SK-N-SH treated with all-trans-retinoic acid at 6 μM for 48 hours (cell line): Measurements from ENCODE around the gene POLDIP3.

ENCODE experiments used
- ATAC-seq: fragments of 200-7000 bp; cut with Tn5 transposase; 3 replicates; pipeline ENCODE4 v1.9.1; 2020; ENCODE audit warnings: mild to moderate bottlenecking, moderate library complexity
- ARNTL ChIP-seq: fragments of 450-650 bp; formaldehyde crosslinking; IDR thresholded peaks from 2 replicates; pipeline ENCODE4 v1.5.0; 2020; ENCODE audit warnings: low read depth, mild to moderate bottlenecking, moderate library complexity, borderline replicate concordance
- CREB5 ChIP-seq: fragments of 250-450 bp; sonication (Bioruptor Pico); IDR thresholded peaks from 2 replicates; pipeline ENCODE4 v1.5.1; 2020; ENCODE audit warnings: low read depth, mild to moderate bottlenecking, moderate library complexity
- CSDC2 ChIP-seq: fragments of 250-450 bp; sonication (Bioruptor Pico); IDR thresholded peaks from 2 replicates; pipeline ENCODE4 v1.5.0; 2020; ENCODE audit warnings: mild to moderate bottlenecking, moderate library complexity
- ESRRG ChIP-seq: fragments of 250-450 bp; sonication (Bioruptor Pico); IDR thresholded peaks from 2 replicates; pipeline ENCODE4 v1.6.1; 2021; ENCODE audit warnings: mild to moderate bottlenecking
- ISL1 ChIP-seq: fragments of 250-450 bp; sonication (Bioruptor Pico); IDR thresholded peaks from 2 replicates; pipeline ENCODE4 v2.1.2; 2022; ENCODE audit warnings: mild to moderate bottlenecking, moderate library complexity
- PATZ1 ChIP-seq: fragments of 250-450 bp; sonication (Bioruptor Pico); IDR thresholded peaks from 2 replicates; pipeline ENCODE4 v1.8.0; 2020; ENCODE audit warnings: mild to moderate bottlenecking, moderate library complexity, borderline replicate concordance
- POU6F1 ChIP-seq: fragments of 250-450 bp; sonication (Bioruptor Pico); IDR thresholded peaks from 2 replicates; pipeline ENCODE4 v1.8.0; 2021; ENCODE audit warnings: low read depth, mild to moderate bottlenecking, moderate library complexity, borderline replicate concordance
- PPARA ChIP-seq: fragments of 250-450 bp; sonication (Bioruptor Pico); IDR thresholded peaks from 2 replicates; pipeline ENCODE4 v1.5.0; 2020; ENCODE audit warnings: mild to moderate bottlenecking, borderline replicate concordance
- SNAI2 ChIP-seq: fragments of 250-450 bp; sonication (Bioruptor Pico); IDR thresholded peaks from 2 replicates; pipeline ENCODE4 v1.5.0; 2020; ENCODE audit warnings: mild to moderate bottlenecking, moderate library complexity
- TOX ChIP-seq: fragments of 250-450 bp; sonication (Bioruptor Pico); IDR thresholded peaks from 2 replicates; pipeline ENCODE4 v1.8.0; 2021; ENCODE audit warnings: mild to moderate bottlenecking, moderate library complexity, borderline replicate concordance
- ZFP3 ChIP-seq: fragments of 250-450 bp; sonication (Bioruptor Pico); IDR thresholded peaks from 2 replicates; pipeline ENCODE4 v1.5.0; 2020; ENCODE audit warnings: mild to moderate bottlenecking, moderate library complexity
- ZNF565 ChIP-seq: fragments of 450-650 bp; formaldehyde crosslinking; conservative IDR thresholded peaks from 2 replicates; pipeline ENCODE4 v1.5.0; 2020; ENCODE audit warnings: low read depth, mild to moderate bottlenecking, moderate library complexity
- ZNF70 ChIP-seq: fragments of 450-650 bp; formaldehyde crosslinking; IDR thresholded peaks from 2 replicates; pipeline ENCODE4 v1.5.0; 2020; ENCODE audit warnings: mild to moderate bottlenecking, moderate library complexity
- ZNF8 ChIP-seq: fragments of 450-650 bp; formaldehyde crosslinking; IDR thresholded peaks from 2 replicates; pipeline ENCODE4 v1.5.0; 2020; ENCODE audit warnings: mild to moderate bottlenecking, moderate library complexity

POLDIP3 gene

DNA sequence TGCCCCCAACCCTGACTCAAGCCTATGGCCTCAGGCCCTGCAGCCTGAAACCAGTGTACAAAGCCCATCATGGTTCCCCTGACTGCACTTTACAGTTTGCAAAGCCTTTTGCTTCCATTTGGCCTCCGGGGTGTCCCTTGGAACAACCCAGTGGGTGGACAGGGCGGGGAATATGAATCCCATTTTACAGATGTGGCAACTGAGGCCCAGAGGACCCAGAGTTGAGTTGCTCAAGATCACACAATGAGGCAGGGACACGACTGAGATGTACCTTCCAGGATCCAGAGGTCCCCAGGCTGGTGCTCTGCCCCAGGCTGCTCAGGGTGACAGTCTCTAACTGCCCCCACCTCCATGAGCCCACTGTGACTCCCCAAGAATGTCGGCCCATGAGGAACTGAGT lies 5.4 kb upstream of the POLDIP3 start (continued):
- no peak for TF ChIP-seq PATZ1 (CRISPR knock-in tag)

GRCh38 chr22:42619261-42620063 lies 4.8 kb upstream of the POLDIP3 start:
- TF ChIP-seq ZNF70 (CRISPR knock-in tag): no peak
- TF ChIP-seq CREB5: no peak
- no peak for TF ChIP-seq POU6F1
- TF ChIP-seq ISL1 (CRISPR knock-in tag): no peak
- no peak for TF ChIP-seq TOX
- TF ChIP-seq SNAI2 (CRISPR knock-in tag): no peak
- no peak for TF ChIP-seq ESRRG (CRISPR knock-in tag)
- TF ChIP-seq ZFP3: no peak
- TF ChIP-seq ZNF8 (CRISPR knock-in tag): no peak
- no peak for TF ChIP-seq ZNF565 (CRISPR knock-in tag)
- no peak for TF ChIP-seq PPARA (CRISPR knock-in tag)
- no peak for TF ChIP-seq ARNTL (CRISPR knock-in tag)
- TF ChIP-seq, all 23 proteins: peak for 0

DNA sequence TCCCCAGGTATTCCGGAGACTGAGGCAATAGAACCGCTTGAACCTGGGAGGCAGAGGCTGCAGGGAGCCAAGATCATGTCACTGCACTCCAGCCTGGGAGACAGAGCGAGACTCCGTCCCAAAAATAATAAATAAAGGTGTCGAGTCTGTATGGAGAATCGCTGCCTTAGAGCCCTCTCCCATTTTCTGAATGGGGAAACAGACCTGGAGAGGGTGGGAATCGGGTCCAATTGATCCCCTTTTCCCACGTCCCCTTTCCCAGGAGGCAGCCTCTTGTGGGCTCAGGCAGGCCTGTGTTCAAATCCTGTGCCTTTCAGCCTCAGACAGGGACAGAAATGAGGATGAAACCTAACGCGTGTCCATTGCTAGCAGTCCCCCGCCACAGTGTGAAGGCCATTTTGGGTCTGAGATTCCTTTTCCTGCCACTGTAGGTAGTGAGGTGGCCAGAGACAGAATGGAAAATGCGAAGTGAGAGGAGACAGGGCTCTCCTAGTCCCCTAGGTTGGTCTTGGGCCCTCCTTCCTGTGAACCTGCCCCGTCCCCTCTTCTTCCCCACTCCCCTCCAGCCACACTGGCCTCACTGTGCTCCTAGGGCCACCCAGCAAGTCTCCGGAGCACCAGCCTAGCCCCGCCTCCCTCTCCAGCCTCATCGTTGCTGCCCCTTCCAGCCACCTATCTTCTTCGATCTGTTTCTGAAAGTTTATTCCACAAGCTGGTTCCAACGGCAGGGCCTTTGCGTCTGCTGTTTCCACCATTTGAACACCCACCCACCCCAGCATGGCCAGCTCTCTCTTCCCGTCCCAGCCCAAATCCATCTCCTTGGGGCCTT lies 2.7 kb upstream of the POLDIP3 start:
- ATAC-seq: no peak
- TF ChIP-seq PPARA (CRISPR knock-in tag) (no peak), PATZ1 (CRISPR knock-in tag) (no peak), TOX (no peak), ZNF565 (CRISPR knock-in tag) (no peak), CSDC2 (CRISPR knock-in tag) (no peak), ZFP3 (no peak), ZNF70 (CRISPR knock-in tag) (no peak), POU6F1 (no peak), SNAI2 (CRISPR knock-in tag) (no peak), ZNF8 (CRISPR knock-in tag) (no peak)

More at GRCh38 chr22:42619261-42620063, 4.8 kb upstream of the POLDIP3 start:
- ATAC-seq: no peak

GRCh38 chr22:42615860-42616175 lies 1.1 kb upstream of the POLDIP3 start:
- peak; percentile 5; the same call in 2 of the 3 replicates for ATAC-seq
